Right lobe of liver (tissue), 6 donors: Measurements from ENCODE around the gene LRRC45. TPM values are rescaled to one million over a fixed set of nuclear protein-coding genes. Genes with fewer than 3 reads are reported as not detected.

Experiments used
- ATAC-seq, 4 donors: fragments of 200-7000 bp; cut with Tn5 transposase; one replicate each; pipeline ENCODE4 v1.9.1; 2020; ENCODE audit warnings: mild to moderate bottlenecking in 4 of 4, moderate library complexity in 4 of 4
- DNase-seq, 3 donors: peaks; one replicate each; pipeline ENCODE4 v3.0.0-alpha.2; 2020
- H3K27ac ChIP-seq, 3 donors: fragments of 200-600 bp; one replicate each; pipeline ENCODE4 v1.8.0; 2022
- H3K27me3 ChIP-seq, 2 donors: fragments of 200-600 bp; one replicate each; pipeline ENCODE4 v1.8.0; 2022
- H3K36me3 ChIP-seq, 4 donors: fragments of 200-600 bp; sonication (generic) in 1 of 4; one replicate each; pipeline versions ENCODE4 v1.5.1 to v1.8.0; 2017 to 2022; ENCODE audit warnings: control low read depth in 1 of 4
- H3K4me1 ChIP-seq, 4 donors: fragments of 200-600 bp; sonication (generic) in 1 of 4; one replicate each; pipeline versions ENCODE4 v1.5.1 to v1.8.0; 2017 to 2022; ENCODE audit warnings: control low read depth in 1 of 4
- H3K4me3 ChIP-seq, 3 donors: fragments of 200-600 bp; one replicate each; pipeline ENCODE4 v1.8.0; 2022
- H3K9me3 ChIP-seq, 4 donors: fragments of 200-600 bp; sonication (generic) in 1 of 4; one replicate each; pipeline versions ENCODE4 v1.5.1 to v1.8.0; 2017 to 2022; ENCODE audit warnings: control low read depth in 1 of 4
- POLR2A ChIP-seq: fragments of 450-650 bp; IDR thresholded peaks from one replicate; pipeline ENCODE4 v1.6.1; 2017; ENCODE audit warnings: antibody characterized with exemption, mild to moderate bottlenecking
- WGBS: methylation state at CpG from one replicate; pipeline ENCODE4 v1.1.6; 2018; ENCODE audit warnings: low coverage, low lambda C conversion rate; ENCODE audit not compliant: insufficient coverage; ENCODE audit errors: missing lambda C conversion rate; 5-methylcytosine and 5-hydroxymethylcytosine counted together
- intact Hi-C, 2 donors: fragments of 100-400 bp; cut with DNase I; formaldehyde crosslinking; loops; one replicate each; pipeline versions ENCODE4 v1.11.2 to v1.14.1; 2022
- long read RNA-seq: library from polyadenylated mRNA; unstranded; transcript quantifications from one replicate; pipeline ENCODE4 v2.0.0, GENCODE V29; 2019
- total RNA-seq, 6 experiments: library from RNA; depleted of rRNA in 2 of 6; stranded (reverse); fragments of >200 nt in 2 of 6; fragmentation: NEBNext Ultra II Directional in 3 of 6; extraction: Animal tissue kit (Norgen Biotek cat#: 25700) in 3 of 6; gene quantifications; one replicate each; pipeline versions ENCODE4 v1.1.0 to v1.2.4, GENCODE V29; 2016 to 2023
- TF ChIP-seq, protein P1 (sequence below), 4 donors: fragments of 200-600 bp in 3 of 4; fragments of 450-650 bp in 1 of 4; IDR thresholded peaks; one replicate each; pipeline versions ENCODE4 v1.5.1 to v1.8.0; 2016 to 2022; ENCODE audit warnings: antibody characterized with exemption in 4 of 4, mild to moderate bottlenecking in 2 of 4
- donor health status: DM: no; HTN: yes; CAD: no.
- donor health status: DM: no; HTN: no; CAD: no.
- donor health status: DM: no; HTN: no; CAD: no.
- donor health status: DM: no; HTN: yes; CAD: no.
- donor health status: DM: no; HTN: yes; CAD: no.

The LRRC45 gene
- total RNA-seq: 10 to 100 TPM in 3 of 6 experiments, 1 to 10 TPM in 3; 4.9 to 15.6 (median 11.9) TPM
- long read RNA-seq: 0 reads

DNA sequence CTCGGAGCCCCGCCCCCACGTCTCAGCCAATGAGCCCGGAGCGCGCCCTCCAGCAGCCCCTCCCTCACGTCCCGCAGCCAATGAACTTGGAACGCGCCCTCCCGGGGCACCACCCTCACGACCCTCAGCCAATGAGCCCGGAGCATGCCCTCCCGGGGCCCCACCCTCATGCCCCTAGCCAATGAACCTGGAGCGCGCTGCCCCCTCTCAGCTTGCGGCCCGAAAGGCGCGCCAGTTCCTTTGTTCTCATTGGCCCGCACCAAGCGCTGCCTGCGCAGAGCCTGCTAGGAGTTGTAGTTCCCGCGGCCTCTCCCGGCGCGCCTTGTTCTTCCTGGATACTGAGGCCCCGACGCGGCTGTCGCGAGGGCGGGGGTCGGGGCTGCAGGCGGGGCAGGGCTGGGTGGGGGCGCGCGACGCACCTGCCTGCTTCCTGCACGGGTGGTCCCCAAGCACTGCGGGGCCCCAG lies at the start of gene LRRC45:
LRRC45 (plus strand) TSS at position 325 of the 466 bp plus-strand sequence. CDS start 339 bp downstream, outside the sequence.
- DNase-seq: peak; percentile 100
- no peak for TF ChIP-seq POLR2A
- TF ChIP-seq, protein P1, sequence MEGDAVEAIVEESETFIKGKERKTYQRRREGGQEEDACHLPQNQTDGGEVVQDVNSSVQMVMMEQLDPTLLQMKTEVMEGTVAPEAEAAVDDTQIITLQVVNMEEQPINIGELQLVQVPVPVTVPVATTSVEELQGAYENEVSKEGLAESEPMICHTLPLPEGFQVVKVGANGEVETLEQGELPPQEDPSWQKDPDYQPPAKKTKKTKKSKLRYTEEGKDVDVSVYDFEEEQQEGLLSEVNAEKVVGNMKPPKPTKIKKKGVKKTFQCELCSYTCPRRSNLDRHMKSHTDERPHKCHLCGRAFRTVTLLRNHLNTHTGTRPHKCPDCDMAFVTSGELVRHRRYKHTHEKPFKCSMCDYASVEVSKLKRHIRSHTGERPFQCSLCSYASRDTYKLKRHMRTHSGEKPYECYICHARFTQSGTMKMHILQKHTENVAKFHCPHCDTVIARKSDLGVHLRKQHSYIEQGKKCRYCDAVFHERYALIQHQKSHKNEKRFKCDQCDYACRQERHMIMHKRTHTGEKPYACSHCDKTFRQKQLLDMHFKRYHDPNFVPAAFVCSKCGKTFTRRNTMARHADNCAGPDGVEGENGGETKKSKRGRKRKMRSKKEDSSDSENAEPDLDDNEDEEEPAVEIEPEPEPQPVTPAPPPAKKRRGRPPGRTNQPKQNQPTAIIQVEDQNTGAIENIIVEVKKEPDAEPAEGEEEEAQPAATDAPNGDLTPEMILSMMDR (IDR thresholded peaks at IDR 0.05): no peak
- H3K27ac ChIP-seq: peak within 1 kb of the TSS; percentile 53 to 75 (median 63)
- ATAC-seq: peak; percentile 77 to 90 (median 86)
- no peaks in the 10 kb centered on the region for H3K9me3 ChIP-seq
- intact Hi-C loops: no loop called here
- H3K36me3 ChIP-seq: peaks cover 0 to under 1% (median 0%) of the 10 kb centered on the region in 4 donors
- H3K27me3 ChIP-seq: no peaks in the 10 kb centered on the region
- WGBS: no CpG with 5 or more reads among the region's 42 CpGs
- peak within 1 kb of the TSS; percentile 84 to 96 (median 94) for H3K4me3 ChIP-seq
- peaks cover 0 to 37% (median 17%) of the 10 kb centered on the region in 4 donors for H3K4me1 ChIP-seq

DNA sequence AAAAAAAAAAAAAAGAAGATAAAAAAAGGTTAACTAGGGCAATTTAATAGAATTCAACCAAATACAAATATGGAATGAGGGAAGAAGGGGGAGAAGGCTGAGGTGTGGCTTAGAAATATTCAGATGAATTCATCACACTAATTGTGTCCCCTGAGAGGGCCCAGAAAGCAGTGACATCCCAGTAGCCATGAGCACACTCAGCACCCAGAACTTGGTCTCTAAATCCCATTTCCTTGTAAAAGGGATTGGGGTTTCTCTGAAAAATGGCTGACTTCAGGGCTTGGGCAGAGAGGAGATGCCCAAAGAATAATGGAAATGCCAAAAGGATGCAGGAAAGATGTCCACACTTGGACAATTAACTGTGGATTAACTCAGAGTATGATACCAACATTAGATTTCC lies 49.7 kb upstream of the LRRC45 start:
- no peak for TF ChIP-seq POLR2A
- TF ChIP-seq, protein P1 (IDR thresholded peaks at IDR 0.05): no peak
- no peak overlapping the region for H3K4me3 ChIP-seq
- ATAC-seq: no peak
- DNase-seq: no peak
- no peaks in the 10 kb centered on the region for H3K27me3 ChIP-seq
- no peak overlapping the region for H3K27ac ChIP-seq
- peaks cover 0 to 12% (median 5%) of the 10 kb centered on the region in 4 donors for H3K4me1 ChIP-seq
- no peaks in the 10 kb centered on the region for H3K9me3 ChIP-seq
- intact Hi-C loops: no loop called here
- H3K36me3 ChIP-seq: no peaks in the 10 kb centered on the region

DNA sequence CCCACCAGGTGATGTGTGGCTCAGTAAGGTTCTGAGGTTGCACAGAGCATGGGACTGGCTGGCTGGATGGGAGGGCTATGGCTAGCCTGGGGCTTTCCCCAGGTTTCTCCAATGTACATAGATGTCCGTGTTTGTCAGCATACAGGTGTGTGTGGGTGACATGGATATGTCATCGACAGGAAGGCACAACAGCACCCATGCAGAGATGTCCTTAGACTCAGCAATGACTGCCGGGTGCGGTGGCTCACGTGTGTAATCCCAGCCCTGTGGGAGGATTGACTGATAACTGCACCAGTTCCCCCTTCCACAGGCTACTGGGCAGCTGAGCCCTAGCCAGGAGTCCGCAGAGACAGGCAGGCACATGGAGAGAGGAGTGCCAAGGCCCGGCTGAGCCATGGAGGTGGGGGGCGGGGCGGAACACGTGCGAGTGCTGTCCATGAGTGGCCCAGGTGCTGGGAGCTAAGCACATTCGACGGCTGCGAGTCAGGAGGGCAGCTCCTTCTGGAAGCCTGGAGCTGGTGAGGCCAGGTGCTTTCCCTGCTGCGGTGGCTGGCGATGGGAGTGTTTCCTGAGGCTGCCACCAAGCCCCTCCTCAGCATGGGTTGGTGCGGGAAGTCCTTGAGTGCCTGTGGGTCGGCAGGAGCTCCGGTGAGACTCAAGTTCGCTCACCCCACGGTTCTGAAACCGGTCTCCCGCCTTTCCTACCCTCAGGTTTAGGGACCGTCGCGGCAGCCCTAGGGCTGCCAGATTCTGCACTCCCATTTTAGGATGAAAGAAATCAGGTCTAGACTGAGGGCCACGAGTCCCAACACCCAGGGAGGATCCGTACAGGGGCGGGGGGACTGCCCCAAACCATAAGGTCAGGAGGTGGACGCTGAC lies 46.5 kb upstream of the LRRC45 start:
- ATAC-seq: peak; percentile 14 to 59 (median 46)
- TF ChIP-seq, protein P1 (IDR thresholded peaks at IDR 0.05): no peak
- TF ChIP-seq POLR2A: no peak

DNA sequence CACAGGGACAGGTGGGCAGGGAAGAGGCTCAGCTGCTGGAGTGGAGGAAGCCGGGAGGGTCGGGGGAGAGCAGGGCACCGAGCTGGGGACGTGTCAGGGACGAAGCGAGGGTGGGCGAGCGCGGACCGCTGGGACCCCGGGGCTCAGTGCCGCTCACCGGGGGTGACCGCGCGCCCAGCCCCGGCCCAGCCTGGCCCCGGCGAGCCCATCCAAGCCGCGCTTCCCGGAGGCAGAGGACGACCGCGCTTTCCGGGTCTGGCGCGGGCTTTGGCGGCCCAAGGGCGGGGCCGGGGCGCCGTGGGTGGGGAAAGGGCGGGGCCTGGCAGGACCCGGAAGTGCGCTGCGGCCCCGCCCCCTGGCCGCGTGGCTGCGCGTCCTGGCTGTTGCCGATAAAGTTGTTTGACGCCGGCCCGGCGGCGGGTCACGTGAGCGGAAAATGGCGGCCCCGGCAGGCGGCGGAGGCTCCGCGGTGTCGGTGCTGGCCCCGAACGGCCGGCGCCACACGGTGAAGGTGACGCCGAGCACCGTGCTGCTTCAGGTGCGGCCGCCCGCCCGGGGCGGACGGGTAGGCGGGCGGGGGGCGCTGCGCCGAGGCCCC lies 45.8 kb upstream of the LRRC45 start, which contains the start of gene ASPSCR1:
ASPSCR1 (plus strand) TSS at position 419 of the 598 bp plus-strand sequence; CDS start at position 437, 18 bp downstream.
- H3K27ac ChIP-seq: peak within 1 kb of the TSS; percentile 59 to 97 (median 89)
- WGBS: 0% methylated on average over 2 of the region's 76 CpGs
- intact Hi-C loops: no loop called here
- H3K9me3 ChIP-seq: no peaks in the 10 kb centered on the region
- H3K4me1 ChIP-seq: peaks cover 0 to 27% (median 11%) of the 10 kb centered on the region in 4 donors
- H3K36me3 ChIP-seq: peaks cover 0 to 2% (median 0%) of the 10 kb centered on the region in 4 donors
- ATAC-seq (peak; percentile 87 to 93 (median 90)), DNase-seq (peak; percentile 94)
- no peaks in the 10 kb centered on the region for H3K27me3 ChIP-seq
- peak within 1 kb of the TSS; percentile 72 to 87 (median 86) for H3K4me3 ChIP-seq
- peak; percentile 88 for TF ChIP-seq POLR2A
- TF ChIP-seq, protein P1 (IDR thresholded peaks at IDR 0.05): no peak

More for the DNA sequence above, 46.5 kb upstream of the LRRC45 start:
- peak overlapping the region; percentile 72 to 87 (median 86) for H3K4me3 ChIP-seq
- H3K9me3 ChIP-seq: no peaks in the 10 kb centered on the region
- peak overlapping the region; percentile 59 to 97 (median 89) for H3K27ac ChIP-seq
- peaks cover 0 to 2% (median 0%) of the 10 kb centered on the region in 4 donors for H3K36me3 ChIP-seq
- WGBS: 5% methylated on average over 16 of the region's 30 CpGs
- no peaks in the 10 kb centered on the region for H3K27me3 ChIP-seq
- DNase-seq: peak; percentile 56 to 87 (median 86)
- peaks cover 0 to 26% (median 11%) of the 10 kb centered on the region in 4 donors for H3K4me1 ChIP-seq
- intact Hi-C loops: no loop called here
